NCI-H2196 treated with DMSO at 0.1 percent for 48 hours (cell line): ENCODE measurements around the gene CPNE9.

ENCODE experiments used
- DNase-seq: peaks from one replicate; lab custom pipeline; 2025; ENCODE audit not compliant: unreplicated experiment; lab: John Stamatoyannopoulos, UW

CPNE9 gene

GRCh38 chr3:9776896-9777693 lies 73.5 kb downstream of the CPNE9 start:
- no peak for DNase-seq

DNA sequence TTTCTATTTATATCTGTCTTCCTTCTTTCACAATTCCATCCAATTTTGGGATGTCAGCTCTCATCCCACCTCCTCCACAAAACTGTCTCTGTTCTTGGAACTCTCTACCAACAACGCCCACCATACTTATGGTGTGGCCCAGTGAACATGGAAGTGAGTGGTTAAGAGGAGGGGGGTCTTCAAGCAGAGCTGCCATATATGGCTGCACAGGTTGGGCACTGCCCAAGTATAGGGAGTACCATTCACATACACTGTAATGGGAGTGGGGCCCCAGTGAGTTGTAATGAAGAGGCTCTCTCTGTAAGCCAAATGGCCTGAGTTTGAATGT lies 74.0 kb downstream of the CPNE9 start:
- no peak for DNase-seq

DNA sequence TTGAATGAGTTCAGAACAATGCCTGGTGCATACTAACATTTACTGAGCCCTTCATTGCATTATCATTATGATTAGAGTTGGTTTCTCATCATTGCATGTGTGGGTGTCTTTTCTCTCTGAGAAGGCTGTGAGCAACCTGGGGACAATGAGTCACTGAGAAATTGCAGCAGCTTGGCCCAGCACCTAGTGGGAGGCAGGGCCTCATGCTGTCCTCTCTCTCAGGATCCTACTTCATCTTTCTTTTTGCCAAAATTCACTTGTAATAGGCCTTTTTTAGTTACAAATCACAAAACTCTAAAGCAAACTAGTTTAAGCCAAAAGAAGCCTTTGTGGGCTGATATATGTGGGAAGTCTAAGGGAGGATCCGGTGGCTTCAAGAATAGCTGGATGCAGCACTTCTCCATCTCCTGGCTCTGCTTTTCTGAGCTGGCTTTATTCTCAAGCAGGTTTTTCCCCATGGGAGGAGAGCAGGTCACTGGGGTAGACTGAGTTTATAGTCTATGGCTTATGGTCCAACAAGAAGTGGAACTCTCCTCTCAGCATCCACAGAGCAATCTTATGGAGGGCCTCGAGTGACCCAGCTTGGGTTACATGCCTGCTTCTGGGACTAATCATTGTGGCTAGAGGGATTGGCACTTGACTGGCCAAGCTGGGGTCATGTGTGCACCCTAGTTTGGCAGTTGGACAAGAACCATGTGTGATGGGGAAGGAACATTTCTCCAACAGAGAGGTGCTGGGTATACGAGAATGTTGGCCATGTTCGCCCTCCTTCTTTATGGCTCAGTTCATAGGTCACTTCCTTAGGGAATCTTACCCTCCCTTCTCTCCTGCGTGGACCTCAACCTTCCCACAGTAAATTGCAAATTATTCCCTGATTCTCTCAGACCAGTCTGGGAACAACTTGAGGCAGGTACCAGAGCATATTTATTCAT lies 74.8 kb downstream of the CPNE9 start:
- no peak for DNase-seq

DNA sequence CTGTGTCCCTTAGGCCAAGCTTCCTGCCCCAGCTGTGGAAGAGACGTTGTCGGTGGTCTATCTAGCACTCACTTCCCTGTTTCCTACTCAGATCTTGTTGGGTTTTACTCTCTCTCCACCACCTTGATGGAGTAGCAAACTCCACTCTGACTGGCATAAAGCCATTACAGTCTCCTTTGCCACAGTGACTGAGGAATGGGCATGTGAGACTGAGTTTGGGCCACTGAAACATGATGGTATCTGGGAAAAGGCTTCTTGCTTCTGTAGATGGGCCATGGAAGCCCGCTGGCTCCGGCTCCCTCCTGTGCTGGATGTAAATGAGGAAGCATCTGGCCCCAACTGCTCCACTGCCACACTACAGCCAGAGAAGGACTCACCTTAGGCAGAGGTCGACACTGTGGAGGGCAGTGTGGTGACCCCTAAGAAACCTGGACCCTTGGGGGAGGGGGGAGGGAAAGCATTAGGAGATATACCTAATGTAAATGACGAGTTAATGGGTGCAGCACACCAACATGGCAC lies 75.5 kb downstream of the CPNE9 start:
- no peak for DNase-seq
